ENCODE data around the gene SEL1L3.

DNA sequence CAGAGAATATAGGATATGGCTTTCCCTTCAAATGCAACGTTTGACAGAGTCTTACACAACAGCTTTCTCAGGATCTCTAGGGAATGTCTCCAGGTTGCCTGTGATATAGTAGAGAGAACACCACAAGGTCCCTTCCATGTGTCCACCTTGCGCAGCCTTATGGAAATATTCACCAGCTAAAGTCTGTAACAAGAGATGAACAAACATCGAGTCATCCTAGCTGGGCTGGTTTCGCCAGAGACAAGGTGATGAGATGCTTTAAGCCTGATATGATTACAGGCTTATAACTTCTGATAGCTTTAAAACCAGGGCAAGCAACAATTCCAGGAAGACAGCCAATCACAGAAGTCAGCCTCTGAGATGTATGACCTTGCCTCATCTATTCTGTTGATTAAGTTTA is 83.8 kb downstream of the SEL1L3 start:
- TF ChIP-seq POLR2A (IDR thresholded peaks at IDR 0.05): no peak
- TF ChIP-seq, protein P1, sequence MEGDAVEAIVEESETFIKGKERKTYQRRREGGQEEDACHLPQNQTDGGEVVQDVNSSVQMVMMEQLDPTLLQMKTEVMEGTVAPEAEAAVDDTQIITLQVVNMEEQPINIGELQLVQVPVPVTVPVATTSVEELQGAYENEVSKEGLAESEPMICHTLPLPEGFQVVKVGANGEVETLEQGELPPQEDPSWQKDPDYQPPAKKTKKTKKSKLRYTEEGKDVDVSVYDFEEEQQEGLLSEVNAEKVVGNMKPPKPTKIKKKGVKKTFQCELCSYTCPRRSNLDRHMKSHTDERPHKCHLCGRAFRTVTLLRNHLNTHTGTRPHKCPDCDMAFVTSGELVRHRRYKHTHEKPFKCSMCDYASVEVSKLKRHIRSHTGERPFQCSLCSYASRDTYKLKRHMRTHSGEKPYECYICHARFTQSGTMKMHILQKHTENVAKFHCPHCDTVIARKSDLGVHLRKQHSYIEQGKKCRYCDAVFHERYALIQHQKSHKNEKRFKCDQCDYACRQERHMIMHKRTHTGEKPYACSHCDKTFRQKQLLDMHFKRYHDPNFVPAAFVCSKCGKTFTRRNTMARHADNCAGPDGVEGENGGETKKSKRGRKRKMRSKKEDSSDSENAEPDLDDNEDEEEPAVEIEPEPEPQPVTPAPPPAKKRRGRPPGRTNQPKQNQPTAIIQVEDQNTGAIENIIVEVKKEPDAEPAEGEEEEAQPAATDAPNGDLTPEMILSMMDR (IDR thresholded peaks at IDR 0.05 in 4 of 5, conservative IDR thresholded peaks at IDR 0.05 in 1 of 5): no peak

All from gastrocnemius medialis (tissue), 4 donors.